Measurements from ENCODE around the gene RBM8A. TPM values are rescaled to one million over a fixed set of nuclear protein-coding genes. Genes with fewer than 3 reads are reported as not detected.
A peak's percentile ranks its signal among the peaks of the same experiment; 100 is the strongest.

The RBM8A gene
- total and polyA plus RNA-seq, 2 donors (not counting 1 experiment from before 2014, with no cell fraction given), result 137 to 169 TPM

GRCh38 chr1:145977016-145977415 lies 49.7 kb upstream of the RBM8A start:
- Mint-ChIP-seq H3K4me1 (peaks cover 9% of the 10 kb centered on the region), H3K4me3 (no peak overlapping the region), H3K9me3 (ENCODE audit: insufficient read depth) (no peaks in the 10 kb centered on the region), H3K27me3 (no peaks in the 10 kb centered on the region), H3K27ac (no peak overlapping the region)
- 97% methylated on average over 5 of the region's 5 CpGs for WGBS (ENCODE audit: insufficient coverage)
- ATAC-seq (ENCODE audit: low read depth) (no peak), DNase-seq (no peak)
- peak overlapping the region; percentile 60 for H2AFZ ChIP-seq (ENCODE audit: insufficient read depth, low read depth, low read length, poor library complexity, severe bottlenecking)
- no peaks in the 10 kb centered on the region for H4K20me1 ChIP-seq (ENCODE audit: control insufficient read depth, insufficient read depth, low read length, poor library complexity, severe bottlenecking)
- no peak for TF ChIP-seq EZH2 (IDR thresholded peaks at IDR 0.05; ENCODE audit: borderline replicate concordance, insufficient read depth, low read depth, low read length, poor library complexity, severe bottlenecking)
- TF ChIP-seq, protein P1, sequence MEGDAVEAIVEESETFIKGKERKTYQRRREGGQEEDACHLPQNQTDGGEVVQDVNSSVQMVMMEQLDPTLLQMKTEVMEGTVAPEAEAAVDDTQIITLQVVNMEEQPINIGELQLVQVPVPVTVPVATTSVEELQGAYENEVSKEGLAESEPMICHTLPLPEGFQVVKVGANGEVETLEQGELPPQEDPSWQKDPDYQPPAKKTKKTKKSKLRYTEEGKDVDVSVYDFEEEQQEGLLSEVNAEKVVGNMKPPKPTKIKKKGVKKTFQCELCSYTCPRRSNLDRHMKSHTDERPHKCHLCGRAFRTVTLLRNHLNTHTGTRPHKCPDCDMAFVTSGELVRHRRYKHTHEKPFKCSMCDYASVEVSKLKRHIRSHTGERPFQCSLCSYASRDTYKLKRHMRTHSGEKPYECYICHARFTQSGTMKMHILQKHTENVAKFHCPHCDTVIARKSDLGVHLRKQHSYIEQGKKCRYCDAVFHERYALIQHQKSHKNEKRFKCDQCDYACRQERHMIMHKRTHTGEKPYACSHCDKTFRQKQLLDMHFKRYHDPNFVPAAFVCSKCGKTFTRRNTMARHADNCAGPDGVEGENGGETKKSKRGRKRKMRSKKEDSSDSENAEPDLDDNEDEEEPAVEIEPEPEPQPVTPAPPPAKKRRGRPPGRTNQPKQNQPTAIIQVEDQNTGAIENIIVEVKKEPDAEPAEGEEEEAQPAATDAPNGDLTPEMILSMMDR (IDR thresholded peaks at IDR 0.05), result no peak
- H3K4me2 ChIP-seq (replicated peaks; ENCODE audit: low read depth, low read length, poor library complexity, severe bottlenecking), result peak overlapping the region; percentile 75
- ChIA-PET POLR2A (interaction anchor here (0.6 to 4.7 kb wide), 6 partner anchors 12 to 45 kb away, joined by 3 to 131 read pairs (median 8); partner anchors contain the start of genes ANKRD34A, LIX1L, POLR3GL and TXNIP), CTCF (interaction anchor here (0.9 to 9.5 kb wide), 22 partner anchors 8 to 131 kb away, joined by 3 to 361 read pairs (median 7); partner anchors contain the start of genes ANKRD34A, LIX1L, NUDT17 and PIAS3)
- peaks cover 49 to 50% of the 10 kb centered on the region in 2 donors for H3K4me1 ChIP-seq (ENCODE audit: control insufficient read depth in 2 of 2, insufficient read depth in 2 of 2, low read length in 2 of 2)
- no peaks in the 10 kb centered on the region for H3K27me3 ChIP-seq (replicated peaks in 1 of 4; ENCODE audit: control extremely low read depth in 1 of 4, control insufficient read depth in 3 of 4, insufficient read depth in 4 of 4, low read length in 3 of 4)
- H3K27ac ChIP-seq (ENCODE audit: low read length in 2 of 2), result peak overlapping the region; percentile 96 to 97
- intact Hi-C loops (cut with micrococcal nuclease), result loop anchor here (1.0 kb wide), 4 partner anchors 30 to 132 kb away; partner anchors contain the start of gene NUDT17
- H3K9ac ChIP-seq (ENCODE audit: low read length), result no peak overlapping the region
- H3K4me3 ChIP-seq (ENCODE audit: control extremely low read depth in 1 of 5, extremely low read depth in 1 of 5, insufficient read depth in 1 of 5, low read depth in 2 of 5, low read length in 4 of 5), result no peak overlapping the region
- peaks cover 35% of the 10 kb centered on the region for H3K79me2 ChIP-seq (ENCODE audit: control insufficient read depth, insufficient read depth, low read length)
- H3K36me3 ChIP-seq (replicated peaks in 1 of 2; ENCODE audit: control extremely low read depth in 1 of 2, control insufficient read depth in 1 of 2, extremely low read depth in 1 of 2, insufficient read depth in 2 of 2, low read length in 1 of 2), result peaks cover 0 to 7% of the 10 kb centered on the region in 2 experiments
- no peaks in the 10 kb centered on the region for H3K9me3 ChIP-seq (ENCODE audit: control extremely low read depth in 1 of 3, control insufficient read depth in 2 of 3, insufficient read depth in 1 of 3, low read length in 2 of 3)

DNA sequence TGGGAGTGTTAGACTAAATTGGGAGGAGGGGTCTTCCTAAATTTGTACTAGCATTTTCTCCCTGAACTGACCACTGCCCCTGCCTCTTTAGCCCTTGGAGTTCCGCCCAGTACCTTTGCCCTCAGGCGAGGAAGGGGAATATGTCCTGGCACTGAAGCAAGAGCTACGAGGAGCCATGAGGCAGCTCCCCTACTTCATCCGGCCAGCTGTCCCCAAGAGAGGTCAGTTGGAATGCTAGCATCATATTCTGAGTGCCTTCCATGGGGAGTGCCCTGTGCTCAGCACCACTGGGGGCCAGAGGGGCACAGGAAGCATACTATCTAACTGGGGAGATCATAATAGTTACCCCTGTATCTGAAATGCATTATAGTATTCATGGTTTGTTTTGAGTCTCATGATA lies 47.9 kb upstream of the RBM8A start:
- H3K27me3 Mint-ChIP-seq, result no peaks in the 10 kb centered on the region

More for the DNA sequence above, 47.9 kb upstream of the RBM8A start:
- intact Hi-C loops (cut with micrococcal nuclease), result no loop called here
- Histone ChIP-seq H3K9ac (ENCODE audit: low read length) (no peak overlapping the region), H3K4me1 (ENCODE audit: control insufficient read depth in 2 of 2, insufficient read depth in 2 of 2, low read length in 2 of 2) (peaks cover 31 to 32% of the 10 kb centered on the region in 2 donors), H3K9me3 (ENCODE audit: control extremely low read depth in 1 of 3, control insufficient read depth in 2 of 3, insufficient read depth in 1 of 3, low read length in 2 of 3) (no peaks in the 10 kb centered on the region), H3K27ac (ENCODE audit: low read length in 2 of 2) (no peak overlapping the region), H3K4me2 (replicated peaks; ENCODE audit: low read depth, low read length, poor library complexity, severe bottlenecking) (no peak overlapping the region), H3K79me2 (ENCODE audit: control insufficient read depth, insufficient read depth, low read length) (peaks cover 39% of the 10 kb centered on the region), H3K27me3 (replicated peaks in 1 of 4; ENCODE audit: control extremely low read depth in 1 of 4, control insufficient read depth in 3 of 4, insufficient read depth in 4 of 4, low read length in 3 of 4) (no peaks in the 10 kb centered on the region), H3K4me3 (ENCODE audit: control extremely low read depth in 1 of 5, extremely low read depth in 1 of 5, insufficient read depth in 1 of 5, low read depth in 2 of 5, low read length in 4 of 5) (no peak overlapping the region), H4K20me1 (ENCODE audit: control insufficient read depth, insufficient read depth, low read length, poor library complexity, severe bottlenecking) (no peaks in the 10 kb centered on the region), H3K36me3 (replicated peaks in 1 of 2; ENCODE audit: control extremely low read depth in 1 of 2, control insufficient read depth in 1 of 2, extremely low read depth in 1 of 2, insufficient read depth in 2 of 2, low read length in 1 of 2) (peaks cover 0 to 7% of the 10 kb centered on the region in 2 experiments), H2AFZ (ENCODE audit: insufficient read depth, low read depth, low read length, poor library complexity, severe bottlenecking) (no peak overlapping the region)
- CTCF ChIA-PET, result interaction anchor here (0.9 to 7.1 kb wide), 3 partner anchors 33 to 129 kb away, joined by 3 to 68 read pairs (median 4); partner anchors contain the start of gene NUDT17
- DNase-seq, result no peak
- H3K4me1 Mint-ChIP-seq, result peaks cover 2% of the 10 kb centered on the region
- ATAC-seq (ENCODE audit: low read depth), result no peak
- 98% methylated on average over 4 of the region's 4 CpGs for WGBS (ENCODE audit: insufficient coverage)
- POLR2A ChIA-PET, result no interaction called here
- H3K27ac Mint-ChIP-seq, result no peak overlapping the region
- TF ChIP-seq EZH2 (IDR thresholded peaks at IDR 0.05; ENCODE audit: borderline replicate concordance, insufficient read depth, low read depth, low read length, poor library complexity, severe bottlenecking), result no peak
- TF ChIP-seq, protein P1 (IDR thresholded peaks at IDR 0.05), result no peak
- H3K4me3 Mint-ChIP-seq, result no peak overlapping the region
- H3K9me3 Mint-ChIP-seq (ENCODE audit: insufficient read depth), result no peaks in the 10 kb centered on the region
